Measurements from ENCODE around the gene ARL15. TPM values are rescaled to one million over a fixed set of nuclear protein-coding genes. Genes with fewer than 3 reads are reported as not detected.

ARL15 gene
- total RNA-seq, 1 experiment from 2014 or later, result 13.0 TPM

DNA sequence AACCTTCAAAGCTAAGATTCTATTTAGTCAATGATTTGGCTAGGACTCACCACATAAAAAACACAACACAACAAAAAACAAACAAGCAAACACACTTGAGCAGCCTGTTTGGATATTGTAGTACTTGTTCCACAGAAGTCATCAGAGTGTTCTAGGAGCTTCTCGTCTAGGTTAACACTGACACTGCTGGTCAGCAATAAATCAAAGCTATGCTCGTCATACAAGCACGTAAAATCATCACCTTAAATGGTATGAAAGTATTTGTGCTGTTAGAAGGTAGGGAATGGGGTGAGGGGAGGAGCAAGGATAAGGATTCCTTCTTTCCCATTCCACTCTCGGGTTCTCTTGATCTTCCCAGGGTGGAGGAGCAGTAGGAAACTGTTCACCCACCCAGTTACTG is 88.0 kb downstream of the ARL15 start:
- no peak overlapping the region for H3K27ac ChIP-seq (ENCODE audit: insufficient read length, low read depth, low read length)
- no peaks in the 10 kb centered on the region for H3K27me3 ChIP-seq (ENCODE audit: insufficient read depth, low read length)

More for the DNA sequence above, 88.0 kb downstream of the ARL15 start:
- Histone ChIP-seq H2BK5ac (ENCODE audit: insufficient read length, low read length) (no peak overlapping the region), H3K14ac (ENCODE audit: insufficient read depth, low read length) (no peak overlapping the region), H4K20me1 (ENCODE audit: control insufficient read depth, insufficient read depth, insufficient read length) (no peaks in the 10 kb centered on the region), H3K4me1 (ENCODE audit: insufficient read depth, low read length) (no peaks in the 10 kb centered on the region; the same call in 1 of the 2 replicates), H3K4ac (ENCODE audit: low read depth, low read length) (no peak overlapping the region), H4K91ac (ENCODE audit: insufficient read length, low read depth, low read length) (no peak overlapping the region), H3K23me2 (ENCODE audit: insufficient read length, low read depth, low read length, poor library complexity, severe bottlenecking) (no peaks in the 10 kb centered on the region), H4K8ac (replicated peaks; ENCODE audit: insufficient read length, low read depth, low read length) (no peak overlapping the region), H3K9ac (ENCODE audit: extremely low read depth, insufficient read length, low read length) (no peak overlapping the region), H4K5ac (ENCODE audit: insufficient read length, low read depth, low read length) (no peak overlapping the region), H2AFZ (ENCODE audit: low read length) (no peak overlapping the region), H2BK20ac (ENCODE audit: low read depth, low read length, poor library complexity, severe bottlenecking) (no peak overlapping the region), H2BK15ac (ENCODE audit: low read depth, low read length) (no peak overlapping the region), H3K79me1 (ENCODE audit: insufficient read depth, low read depth, low read length, poor library complexity, severe bottlenecking) (peaks cover 3% of the 10 kb centered on the region), H3K9me3 (ENCODE audit: control insufficient read depth, low read depth, low read length) (no peaks in the 10 kb centered on the region), H3K18ac (ENCODE audit: insufficient read length, low read depth, low read length) (no peak overlapping the region), H3K79me2 (ENCODE audit: insufficient read depth, low read length) (0 out of 2 replicates have a peak, but pooled peaks cover 1% of the 10 kb centered on the region), H3K4me2 (ENCODE audit: insufficient read depth, insufficient read length, low read length) (no peak overlapping the region), H3T11ph (ENCODE audit: low read length) (no peak overlapping the region), H2BK12ac (ENCODE audit: insufficient read length, low read depth, low read length) (no peak overlapping the region), H2BK120ac (ENCODE audit: low read depth, low read length, poor library complexity, severe bottlenecking) (no peak overlapping the region), H2AK5ac (ENCODE audit: insufficient read length, low read length) (no peak overlapping the region), H3K56ac (ENCODE audit: insufficient read length, low read depth, low read length) (no peak overlapping the region), H3K23ac (ENCODE audit: insufficient read length, low read depth, low read length) (no peak overlapping the region)
- no peak overlapping the region for H3K27ac Mint-ChIP-seq
- H3K4me3 Mint-ChIP-seq, result no peak overlapping the region
- no peak for TF ChIP-seq CTCF (conservative IDR thresholded peaks at IDR 0.05)
- peaks cover 0 to 15% (median 2%) of the 10 kb centered on the region in 3 experiments; a peak in 3 of 7 replicates for H3K36me3 Mint-ChIP-seq (ENCODE audit: insufficient read depth in 1 of 3, low read depth in 3 of 3)
- WGBS (ENCODE audit: extremely low coverage, insufficient read length, low lambda C conversion rate), result no CpG with 5 or more reads among the region's 4 CpGs
- DNase-seq, result no peak
- peaks cover 7 to 18% of the 10 kb centered on the region in 2 experiments for H3K4me1 Mint-ChIP-seq
- no peaks in the 10 kb centered on the region for H3K27me3 Mint-ChIP-seq (ENCODE audit: low read depth)
- peaks cover 4 to 10% of the 10 kb centered on the region in 2 experiments; a peak in 3 of 5 replicates for H3K9me3 Mint-ChIP-seq
